Pons (tissue), 1 donor: ENCODE measurements around the gene TMEM40.
A peak's percentile ranks its signal among the peaks of the same experiment; 100 is the strongest.
"Not testable (repeated sequence)": the region's sequence is repeated elsewhere in the genome, so short reads cannot be mapped to it uniquely, and the experiment has no call there.

Experiments
- DNase-seq: peaks from one replicate; pipeline ENCODE4 v3.0.0-alpha.2; 2016; ENCODE audit warnings: low spot score

Gene TMEM40

DNA sequence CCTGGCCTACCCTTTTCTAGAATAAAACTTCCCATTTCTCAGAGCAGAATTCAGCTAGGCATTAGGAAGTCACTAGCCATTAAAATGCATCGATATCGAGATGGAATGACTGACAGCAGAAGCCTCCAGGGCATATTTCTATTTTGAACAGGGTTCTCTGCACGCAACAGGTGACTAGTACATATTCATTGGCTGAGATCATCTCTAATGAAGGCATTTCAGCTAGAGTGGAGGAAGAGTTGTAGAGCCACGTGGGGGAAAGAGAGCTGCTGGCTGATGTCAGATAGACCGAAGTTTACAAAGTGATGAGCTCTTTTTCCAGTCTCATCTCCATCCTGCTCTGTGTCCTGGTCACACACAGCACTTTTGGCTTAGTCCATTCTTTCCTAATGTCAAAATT, 7.5 kb downstream of the TMEM40 start:
- DNase-seq, result no peak

DNA sequence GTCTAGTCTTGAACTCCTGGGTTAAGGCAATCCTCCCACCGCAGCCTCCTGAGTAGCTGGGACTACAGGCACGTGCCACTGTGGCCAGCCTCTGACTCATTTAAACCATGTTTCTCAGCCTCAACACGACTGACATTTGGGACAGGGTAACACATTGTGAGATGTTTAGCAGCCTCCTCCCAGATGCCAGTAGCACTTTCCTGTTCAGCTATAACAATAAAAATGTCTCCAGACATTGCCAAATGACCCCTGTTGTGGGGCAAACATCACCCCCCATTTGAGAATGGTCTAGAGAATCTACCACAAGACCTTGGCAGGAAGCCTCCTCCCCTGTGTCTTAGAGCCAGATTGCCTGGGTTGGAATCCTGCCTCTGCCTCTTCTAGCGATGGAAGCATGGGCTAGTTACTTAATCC, 8.4 kb downstream of the TMEM40 start:
- no peak for DNase-seq

DNA sequence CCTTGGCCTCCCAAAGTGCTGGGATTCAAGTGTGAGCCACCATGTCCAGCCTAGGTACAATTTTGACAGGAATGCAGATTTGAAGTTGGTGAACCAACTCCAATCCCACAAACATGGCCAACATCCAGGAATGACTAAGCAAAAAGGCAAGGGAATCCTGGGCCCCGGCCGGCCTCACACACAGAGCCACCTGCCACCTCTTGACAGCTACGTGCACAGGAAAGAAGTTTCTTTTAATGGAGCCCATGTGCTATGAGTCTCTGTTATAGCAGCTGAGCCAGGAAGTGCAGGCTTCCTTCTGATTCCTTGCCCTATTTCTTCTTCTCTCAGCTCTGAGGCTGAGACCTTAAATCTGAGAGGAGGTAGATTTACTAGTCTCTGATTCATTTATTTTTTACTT, 8.8 kb downstream of the TMEM40 start:
- DNase-seq, result no peak

DNA sequence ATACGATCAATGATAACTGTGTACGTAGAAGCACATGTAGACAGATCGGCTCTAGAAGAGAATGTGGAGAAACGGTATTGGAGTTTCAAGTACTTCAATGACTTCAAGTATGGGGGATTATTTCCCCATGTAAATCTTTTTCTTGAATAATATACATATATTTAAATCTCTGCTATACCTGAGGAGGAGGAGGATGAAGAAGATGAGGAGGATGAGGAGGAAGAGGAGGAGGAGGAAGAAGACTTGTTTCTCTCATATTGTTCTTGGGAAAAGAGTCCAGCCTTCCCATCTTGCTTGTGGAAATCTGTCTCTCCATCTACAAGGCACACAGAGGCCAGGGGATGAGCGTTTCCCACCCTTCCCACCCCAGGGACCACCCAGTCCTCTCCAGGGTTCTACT, 10.6 kb downstream of the TMEM40 start:
- DNase-seq, result no peak

DNA sequence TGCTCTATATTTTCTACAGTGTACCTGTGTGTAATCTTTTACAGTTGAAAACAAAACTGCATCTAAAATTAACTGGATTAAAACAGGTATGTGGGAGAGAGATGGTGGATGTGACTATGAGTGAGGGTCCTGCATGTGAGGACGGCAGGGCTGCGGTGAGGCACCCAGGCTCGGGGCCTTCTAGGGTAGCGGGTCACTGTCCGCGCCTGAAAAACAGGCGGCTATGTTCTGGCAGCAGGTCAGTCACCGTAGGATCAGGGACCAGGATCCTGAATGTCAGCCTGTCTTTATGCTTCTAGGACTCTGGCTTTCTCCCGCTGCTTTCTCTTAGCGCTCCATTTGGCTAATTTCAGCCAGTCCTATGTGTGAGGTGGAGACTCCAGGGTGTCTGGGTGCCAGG, 12.6 kb downstream of the TMEM40 start:
- DNase-seq, result no peak

DNA sequence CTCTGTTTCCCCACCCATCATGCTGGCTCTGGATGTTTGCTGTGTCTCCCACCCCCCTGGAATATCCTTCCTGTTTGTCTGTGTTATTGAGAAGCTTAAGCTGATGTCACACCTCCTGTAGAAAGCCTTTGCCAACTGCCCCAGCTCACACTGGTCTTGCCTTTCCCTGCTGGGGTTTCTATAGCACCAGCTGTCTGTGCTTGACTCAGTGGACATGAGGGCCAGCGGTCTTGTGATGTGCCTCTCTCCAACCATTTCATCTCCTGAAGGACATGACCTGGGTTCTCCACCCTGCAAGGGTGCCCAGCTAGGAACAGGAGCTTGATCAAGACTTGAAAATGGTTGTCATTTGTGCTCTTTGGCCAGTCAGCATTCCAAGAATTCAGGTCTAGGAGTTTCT, 14.7 kb downstream of the TMEM40 start:
- no peak for DNase-seq

DNA sequence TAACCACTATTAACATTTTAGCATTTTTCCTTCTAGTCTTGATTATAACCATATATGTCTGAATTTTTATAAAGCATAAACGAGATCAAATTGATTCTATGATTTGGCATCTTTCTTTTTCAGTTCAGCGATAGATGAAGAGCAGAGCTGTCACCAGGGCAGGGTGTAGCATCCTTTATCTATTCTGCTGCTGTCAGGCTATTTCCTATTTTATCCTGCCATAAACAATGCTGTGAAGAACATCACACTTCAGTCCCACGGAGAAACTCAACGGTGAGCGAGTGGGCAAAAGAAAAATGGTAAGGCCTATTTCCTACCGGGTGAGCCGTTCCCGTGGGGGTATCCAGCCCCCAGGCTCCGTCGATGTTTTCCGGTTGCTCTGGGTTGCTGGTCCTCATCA, 15.5 kb downstream of the TMEM40 start:
- DNase-seq, result no peak

DNA sequence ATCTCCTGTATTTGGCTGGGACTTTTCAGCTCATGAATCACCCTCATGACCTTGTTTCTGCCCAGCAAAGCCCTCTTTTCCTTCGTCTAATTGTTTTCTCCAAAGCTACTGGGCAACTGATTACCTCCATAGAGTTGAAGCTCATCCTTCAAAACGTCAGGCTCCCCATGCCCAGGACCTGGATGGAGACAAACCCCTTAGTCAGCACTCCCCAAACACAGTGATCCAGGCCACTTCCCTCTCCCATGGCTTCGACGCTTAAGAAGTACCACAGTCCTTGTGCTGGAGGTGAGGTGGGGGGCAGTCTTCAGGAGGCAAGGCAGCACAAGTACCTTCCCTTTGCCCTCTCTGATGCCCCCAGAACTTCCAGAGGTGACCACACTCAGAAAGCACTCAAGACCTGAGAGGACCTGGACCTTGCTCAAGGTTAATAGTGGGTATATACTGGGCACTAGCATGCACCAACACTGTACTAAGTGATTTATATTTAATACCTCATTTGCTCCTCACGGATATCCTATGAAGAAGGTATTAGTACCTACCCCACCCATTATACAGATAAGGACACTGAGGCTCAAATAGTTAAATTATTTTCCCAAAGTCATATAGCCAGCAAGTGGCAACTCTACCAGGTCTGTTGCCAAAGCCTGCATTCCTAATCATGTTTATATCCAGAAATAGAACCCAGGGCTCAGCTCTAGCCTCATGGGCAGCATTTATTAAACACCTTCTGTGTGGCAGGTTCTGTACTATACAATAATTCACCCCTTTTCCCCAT, 16.5 kb downstream of the TMEM40 start:
- no peak for DNase-seq

DNA sequence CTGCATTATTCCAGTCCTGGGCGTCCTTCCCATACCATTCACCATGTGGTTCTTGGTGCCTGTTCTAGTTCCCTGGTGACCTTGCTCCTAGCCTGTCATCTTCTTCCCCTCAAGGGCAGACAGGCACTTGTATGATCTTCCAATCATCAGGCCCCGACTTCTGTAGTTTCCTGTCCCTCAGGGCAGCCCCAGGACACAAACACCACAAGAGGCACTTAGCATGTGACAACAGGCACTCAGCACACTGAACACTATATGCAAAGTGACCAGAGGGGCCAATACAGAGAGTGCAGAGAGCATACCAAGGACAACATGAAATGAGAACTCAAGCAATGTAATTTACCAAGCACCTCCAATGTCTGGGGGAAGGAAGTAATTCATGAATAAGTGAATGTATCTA, 17.9 kb downstream of the TMEM40 start:
- no peak for DNase-seq

DNA sequence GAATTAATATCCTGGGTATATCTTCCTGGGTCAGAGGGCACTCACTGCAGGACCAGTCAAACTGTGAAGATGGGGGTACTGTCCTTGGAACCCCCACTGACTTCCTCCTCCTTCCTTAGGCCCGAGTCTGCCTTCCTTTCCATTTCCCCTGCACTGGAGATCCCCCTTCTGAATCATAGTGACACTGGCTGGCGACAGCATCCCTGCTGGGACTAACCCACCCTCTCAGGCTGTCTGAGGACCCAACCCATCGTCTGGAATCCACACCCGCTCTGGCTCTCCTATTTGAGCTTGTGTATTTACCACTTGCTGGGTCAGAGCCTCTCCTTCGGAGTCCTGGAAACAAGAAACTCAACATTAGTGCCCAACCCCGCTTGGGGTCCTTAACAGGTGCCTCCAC, 21.2 kb downstream of the TMEM40 start:
- DNase-seq, result no peak

DNA sequence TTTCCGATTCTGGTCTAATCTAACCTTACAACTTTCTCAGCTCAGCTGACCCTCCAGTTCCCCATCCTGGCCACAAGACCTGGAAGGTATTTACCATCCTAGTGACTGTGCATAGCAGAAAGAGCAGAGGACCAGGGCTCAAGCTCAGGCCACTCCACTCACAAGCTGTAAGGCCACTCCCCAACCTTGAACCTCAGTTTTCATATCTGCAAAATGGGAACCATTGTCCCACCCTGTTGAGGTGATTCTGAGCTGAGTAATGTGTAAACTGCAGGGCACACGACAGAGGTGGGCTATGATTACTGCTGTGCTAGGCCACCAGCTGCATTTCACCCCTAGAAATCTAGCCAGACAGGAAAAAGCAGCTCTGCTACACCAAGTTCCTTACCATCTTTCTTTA, 21.7 kb downstream of the TMEM40 start:
- no peak for DNase-seq

DNA sequence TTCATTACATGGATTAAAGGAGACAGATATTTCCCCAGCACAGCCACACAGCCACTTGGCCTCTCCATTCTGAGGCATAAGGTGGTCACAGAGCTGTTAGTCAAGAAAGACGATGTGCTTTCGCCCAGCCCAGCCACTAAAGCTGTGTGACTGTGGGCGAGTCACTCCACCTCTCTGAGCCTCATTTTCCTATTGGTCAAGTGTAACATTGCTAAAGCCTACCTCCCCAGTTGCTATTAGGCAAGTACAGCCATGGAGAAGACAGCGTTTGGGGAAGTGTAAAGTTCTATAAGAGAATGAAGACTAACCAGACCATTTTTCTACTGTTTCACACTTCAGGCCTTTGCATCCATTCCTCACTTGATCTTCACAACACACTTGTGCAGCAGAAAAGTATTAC, 24.1 kb downstream of the TMEM40 start:
- DNase-seq, result no peak

DNA sequence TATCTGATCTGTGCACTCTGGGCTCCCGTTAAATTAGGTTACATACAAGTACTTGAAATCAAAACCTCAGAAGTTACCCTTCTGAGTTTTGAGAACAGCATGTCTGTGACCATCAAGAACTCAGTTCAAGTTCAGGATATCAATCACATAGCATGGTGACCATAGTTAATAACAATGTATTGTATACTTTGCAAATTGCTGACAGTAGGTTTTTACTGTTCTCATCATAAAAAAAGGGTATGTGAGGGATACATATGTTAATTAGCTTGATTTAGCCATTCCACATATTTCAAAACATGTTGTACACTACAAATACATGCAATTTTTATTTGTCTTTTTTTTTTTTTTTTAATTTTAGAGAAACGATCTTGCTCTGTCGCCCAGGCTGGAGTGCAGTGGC, 25.5 kb downstream of the TMEM40 start:
- no peak for DNase-seq

DNA sequence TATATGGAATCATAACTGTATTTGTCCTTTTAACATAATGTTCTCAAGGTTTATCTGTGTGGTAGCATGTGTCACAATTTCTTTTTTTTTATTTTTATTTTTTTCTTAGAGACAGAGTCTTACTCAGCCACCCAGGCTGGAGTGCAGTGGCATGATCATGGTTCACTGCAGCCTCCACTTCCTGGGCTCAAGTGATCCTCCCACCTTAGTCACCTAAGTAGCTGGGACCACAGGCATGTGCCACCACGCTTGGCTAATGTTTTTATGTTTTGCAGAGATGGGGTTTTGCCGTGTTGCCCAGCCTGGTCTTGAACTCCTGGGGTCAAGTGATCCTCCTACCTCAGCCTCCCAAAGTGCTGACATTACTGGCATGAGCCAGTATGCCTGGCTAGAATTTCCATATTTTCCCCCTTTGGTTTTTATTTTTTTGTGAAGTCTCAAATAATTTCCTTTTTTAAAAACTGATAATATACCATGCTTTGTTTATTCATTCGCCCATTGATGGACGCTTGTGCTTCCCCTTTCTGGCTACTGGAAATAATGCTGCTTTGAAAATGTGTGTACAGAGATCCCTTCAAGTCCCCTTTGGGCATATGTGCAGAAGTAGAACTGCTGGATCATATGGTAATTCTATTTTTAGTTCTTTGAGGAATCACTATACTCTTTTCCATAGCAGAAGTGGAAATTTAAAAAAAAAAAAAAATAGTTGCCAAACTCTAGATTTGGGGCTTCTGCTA, 28.4 kb downstream of the TMEM40 start:
- DNase-seq, result no peak

DNA sequence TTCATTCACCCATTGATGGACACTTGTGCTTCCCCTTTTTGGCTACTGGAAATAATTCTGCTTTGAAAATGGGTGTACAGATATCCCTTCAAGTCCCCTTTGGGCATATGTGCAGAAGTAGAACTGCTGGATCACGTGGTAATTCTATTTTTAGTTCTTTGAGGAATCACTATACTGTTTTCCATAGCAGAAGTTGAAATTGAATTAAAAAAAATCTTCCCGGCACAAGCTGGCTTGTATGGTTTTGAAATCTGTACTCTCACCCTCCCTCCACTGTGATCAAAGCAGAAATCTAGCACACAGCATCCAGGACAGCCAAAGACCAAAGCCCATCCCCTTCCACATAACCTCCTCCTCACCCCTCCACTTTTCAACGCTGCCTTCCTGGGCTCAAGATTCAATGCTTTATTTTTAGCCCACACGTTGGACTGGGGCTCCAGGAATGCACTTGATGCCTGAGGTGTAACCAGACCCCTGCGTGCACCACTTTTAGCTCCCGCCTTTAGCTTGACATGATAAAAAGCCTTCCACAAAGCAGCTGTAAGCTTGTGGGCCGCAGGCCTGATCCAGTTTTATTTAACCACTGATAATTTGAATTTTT, 29.9 kb downstream of the TMEM40 start:
- DNase-seq, result no peak

DNA sequence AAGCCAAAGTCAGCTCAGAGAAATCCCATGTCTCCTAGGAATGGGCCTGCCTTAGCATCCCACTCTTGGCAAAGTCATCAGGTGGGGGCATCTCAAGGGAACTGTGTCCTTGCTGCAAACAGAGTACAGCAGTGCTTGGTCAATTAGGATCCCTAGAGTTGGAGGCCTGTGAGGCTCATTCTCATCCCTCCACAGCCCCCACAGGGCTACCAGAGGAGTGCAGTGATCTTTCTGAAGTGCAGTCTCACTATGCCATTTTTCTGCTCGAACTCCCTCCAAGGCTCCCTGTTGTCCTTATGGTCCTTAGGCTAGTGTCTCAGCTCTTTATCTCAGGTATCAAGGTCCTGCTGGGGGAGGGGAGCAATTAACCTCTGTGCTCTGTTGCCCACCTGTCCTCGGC, 31.1 kb downstream of the TMEM40 start:
- no peak for DNase-seq

DNA sequence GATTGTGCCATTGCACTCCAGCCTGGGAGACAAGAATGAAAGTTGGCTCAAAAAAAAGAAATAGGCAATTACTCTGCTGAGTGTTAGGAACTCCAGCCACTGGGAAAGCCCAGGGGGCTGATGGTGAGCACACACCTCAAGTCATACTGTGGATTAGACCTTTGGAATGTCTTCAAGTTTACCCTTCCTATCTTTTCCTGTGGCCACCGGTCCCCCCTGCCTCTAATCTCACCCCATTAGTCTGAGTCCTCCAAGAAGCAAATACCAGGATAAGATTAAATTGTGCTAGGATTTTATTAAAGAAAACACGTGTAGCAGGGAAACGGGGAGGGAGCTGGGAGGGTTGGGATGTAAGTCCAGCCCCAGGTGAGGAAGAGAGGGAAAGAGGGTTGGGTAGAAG, 31.6 kb downstream of the TMEM40 start:
- no peak for DNase-seq

DNA sequence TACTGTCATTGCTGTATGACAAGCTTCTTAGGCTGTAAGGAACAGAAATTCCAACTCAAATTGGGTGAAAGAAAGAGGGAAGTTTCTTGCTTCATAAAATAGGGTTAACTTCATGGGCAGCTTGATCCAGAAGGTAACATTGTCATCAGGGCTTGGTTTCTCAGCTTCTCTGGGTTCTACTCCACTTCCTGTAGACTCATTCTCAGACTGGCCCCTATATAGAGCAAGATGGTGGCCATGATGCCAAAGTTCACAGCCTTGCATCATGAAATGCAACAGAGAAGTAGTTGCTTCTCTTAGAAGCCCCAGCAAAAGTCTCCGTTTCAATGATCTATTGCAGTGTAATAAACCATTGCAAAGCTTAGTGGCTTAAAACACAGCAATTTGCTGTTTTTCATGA, 33.6 kb downstream of the TMEM40 start:
- no peak for DNase-seq

DNA sequence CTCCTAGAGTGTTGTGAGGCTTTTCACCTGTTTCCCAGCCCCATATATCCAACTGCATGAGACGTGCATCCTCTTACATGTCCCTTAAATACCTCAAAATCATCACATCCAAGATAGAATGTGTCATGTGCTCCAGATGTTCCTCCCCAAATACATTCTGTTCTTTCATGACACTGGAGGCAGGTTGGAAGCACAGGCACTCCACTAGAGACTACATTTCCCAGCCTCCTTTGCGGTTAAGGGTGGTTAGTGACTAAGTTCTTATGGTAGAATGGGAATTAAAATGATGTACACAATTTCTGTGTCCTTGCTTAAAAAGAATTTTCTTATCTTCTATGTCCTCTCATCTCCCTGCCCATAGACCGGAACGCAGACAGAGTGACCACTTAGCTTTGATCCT, 34.3 kb downstream of the TMEM40 start:
- DNase-seq, result no peak

DNA sequence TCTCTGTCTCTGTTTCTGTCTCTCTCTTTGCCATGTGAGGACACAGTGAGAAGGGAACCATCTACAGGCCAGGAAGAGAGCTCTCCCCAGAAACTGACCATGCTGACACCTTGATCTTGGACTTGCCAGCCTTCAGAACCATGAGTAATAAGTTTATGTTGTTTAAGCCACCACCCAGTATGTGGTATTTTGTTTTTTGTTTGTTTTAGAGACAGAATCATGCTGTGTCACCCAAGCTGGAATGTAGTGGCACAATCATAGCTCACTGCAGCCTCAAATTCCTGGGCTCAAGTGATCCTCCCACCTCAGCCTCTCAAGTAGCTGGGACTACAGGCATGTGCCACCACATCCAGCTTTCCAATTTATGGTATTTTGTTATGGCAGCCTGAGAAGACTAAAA, 35.7 kb downstream of the TMEM40 start:
- DNase-seq, result not testable (repeated sequence)

DNA sequence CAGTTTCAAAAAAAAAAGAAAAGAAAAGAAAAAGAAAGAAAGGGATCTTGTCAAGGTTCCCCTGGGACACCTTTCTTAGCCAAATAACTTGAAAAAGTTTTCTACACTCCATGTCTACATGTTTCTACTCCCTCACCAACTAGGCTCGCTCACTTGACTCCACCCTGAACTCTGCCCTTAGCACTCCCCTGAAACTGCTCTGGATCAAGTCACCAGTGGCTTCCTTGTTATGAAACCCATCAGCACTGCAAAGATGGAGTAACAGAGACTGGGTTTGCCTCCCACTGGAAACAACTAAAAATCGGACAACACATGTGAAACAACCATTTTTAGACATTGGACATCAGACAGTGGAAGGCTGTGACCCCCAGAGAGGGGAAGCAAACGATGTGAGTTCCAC, 36.8 kb downstream of the TMEM40 start:
- no peak for DNase-seq

DNA sequence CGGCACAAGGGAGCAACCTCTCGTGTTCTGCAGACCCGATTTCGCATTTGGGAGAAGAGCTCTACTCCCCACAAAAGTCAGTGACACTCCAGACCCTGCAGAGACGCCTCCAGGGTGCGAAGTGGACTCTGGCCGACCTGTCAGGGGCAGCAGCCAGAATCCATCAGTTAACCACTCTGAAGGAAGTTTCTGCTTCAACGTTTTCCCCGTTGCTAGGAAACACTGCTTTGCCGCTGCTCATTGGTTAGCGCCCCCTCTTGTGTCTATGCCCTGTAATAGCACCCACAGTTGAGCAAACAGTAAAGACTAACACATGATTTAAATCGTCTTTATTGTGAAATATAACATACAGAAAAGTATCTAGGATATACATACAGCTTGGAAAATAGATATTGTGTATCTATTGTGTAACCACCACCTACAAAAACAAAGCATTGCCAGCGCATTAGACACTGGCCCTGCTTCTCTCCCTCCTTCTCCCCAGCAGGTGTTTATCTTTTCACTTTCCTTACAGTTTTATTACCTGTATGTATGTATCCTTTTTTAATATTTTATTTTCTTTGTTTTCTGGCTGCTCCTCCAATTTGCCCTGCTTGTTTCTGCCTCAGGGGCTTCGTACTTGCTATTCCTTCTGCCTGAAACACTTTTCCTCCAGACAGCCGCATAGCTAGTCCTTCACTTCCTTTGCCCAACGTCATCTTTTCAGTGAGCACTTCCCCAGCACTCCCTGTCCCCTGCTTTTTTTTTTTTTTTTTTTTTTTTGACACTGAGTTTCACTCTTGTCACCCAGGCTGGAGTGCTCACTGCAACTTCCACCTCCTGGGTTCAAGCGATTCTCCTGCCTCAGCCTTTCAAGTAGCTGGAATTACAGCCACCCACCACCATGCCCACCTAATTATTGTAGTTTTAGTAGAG, 38.8 kb downstream of the TMEM40 start:
- peak; percentile 70 for DNase-seq
